Progenitor cell of endocrine pancreas (in vitro differentiated cells): Measurements from ENCODE around the gene PRDM7. TPM values are rescaled to one million over a fixed set of nuclear protein-coding genes. Genes with fewer than 3 reads are reported as not detected.
A peak's percentile ranks its signal among the peaks of the same experiment; 100 is the strongest.

Experiments
- DNase-seq: peaks from one replicate; pipeline ENCODE4 v3.0.0; 2021; ENCODE audit warnings: low spot score; ENCODE audit not compliant: unreplicated experiment
- H3K27ac Mint-ChIP-seq: 2 replicates; pipeline ENCODE4 v1.8.0; 2021; ENCODE audit warnings: mild to moderate bottlenecking, moderate library complexity, mixed read lengths
- H3K27me3 Mint-ChIP-seq: 2 replicates; pipeline ENCODE4 v1.8.0; 2021; ENCODE audit warnings: mixed read lengths
- H3K36me3 Mint-ChIP-seq: 2 replicates; pipeline ENCODE4 v1.8.0; 2022; ENCODE audit warnings: mixed read lengths; ENCODE audit not compliant: insufficient read depth
- H3K4me1 Mint-ChIP-seq: 2 replicates; pipeline ENCODE4 v1.8.0; 2021; ENCODE audit warnings: low read depth, mixed read lengths
- H3K4me3 Mint-ChIP-seq: 2 replicates; pipeline ENCODE4 v1.8.0; 2021; ENCODE audit warnings: low read depth, mild to moderate bottlenecking, moderate library complexity, mixed read lengths
- H3K9me3 Mint-ChIP-seq: 2 replicates; pipeline ENCODE4 v1.8.0; 2021; ENCODE audit warnings: low read depth, mixed read lengths
- CTCF ChIP-seq: fragments of 200-600 bp; sonication (generic); IDR thresholded peaks from one replicate; pipeline ENCODE4 v1.5.0; 2021; ENCODE audit warnings: antibody characterized with exemption, mild to moderate bottlenecking; ENCODE audit not compliant: unreplicated experiment
- total RNA-seq: library from RNA; stranded (reverse); gene quantifications from 2 replicates; pipeline ENCODE4 v1.2.1, GENCODE V29; 2021

PRDM7 gene
- total RNA-seq, 1 donor from 2014 or later = not detected

- peaks cover 8% of the 10 kb centered on the region for H3K4me1 Mint-ChIP-seq
- no peak for DNase-seq
- no peak for TF ChIP-seq CTCF
- no peaks in the 10 kb centered on the region for H3K36me3 Mint-ChIP-seq
- H3K9me3 Mint-ChIP-seq = no peaks in the 10 kb centered on the region
- peak overlapping the region; percentile 72 for H3K27ac Mint-ChIP-seq
- H3K27me3 Mint-ChIP-seq = peaks cover 42% of the 10 kb centered on the region
- no peak overlapping the region for H3K4me3 Mint-ChIP-seq
Observed at GRCh38 chr16:90081606-90081970, 4.5 kb upstream of the PRDM7 start.

GRCh38 chr16:90078579-90078895, 1.4 kb upstream of the PRDM7 start:
- Mint-ChIP-seq H3K27ac (no peak overlapping the region), H3K27me3 (peaks cover 61% of the 10 kb centered on the region), H3K4me3 (no peak overlapping the region), H3K9me3 (no peaks in the 10 kb centered on the region), H3K4me1 (peaks cover 8% of the 10 kb centered on the region), H3K36me3 (no peaks in the 10 kb centered on the region)
- DNase-seq = no peak
- no peak for TF ChIP-seq CTCF

GRCh38 chr16:90077757-90078578, 837 bp upstream of the PRDM7 start:
- no peak for TF ChIP-seq CTCF
- H3K27ac Mint-ChIP-seq = peak overlapping the region; percentile 39

GRCh38 chr16:90072442-90073105, 4.6 kb downstream of the PRDM7 start:
- H3K27ac Mint-ChIP-seq = no peak overlapping the region
- peaks cover 44% of the 10 kb centered on the region for H3K27me3 Mint-ChIP-seq
- no peak for DNase-seq
- peaks cover 9% of the 10 kb centered on the region for H3K9me3 Mint-ChIP-seq
- H3K4me1 Mint-ChIP-seq = peaks cover 4% of the 10 kb centered on the region
- no peak overlapping the region for H3K4me3 Mint-ChIP-seq
- no peaks in the 10 kb centered on the region for H3K36me3 Mint-ChIP-seq
- TF ChIP-seq CTCF = no peak

More at GRCh38 chr16:90077757-90078578, 837 bp upstream of the PRDM7 start:
- Mint-ChIP-seq H3K4me3 (peak overlapping the region; percentile 73), H3K36me3 (no peaks in the 10 kb centered on the region), H3K27me3 (peaks cover 61% of the 10 kb centered on the region), H3K4me1 (peaks cover 8% of the 10 kb centered on the region), H3K9me3 (no peaks in the 10 kb centered on the region)
- DNase-seq = no peak

- Mint-ChIP-seq H3K36me3 (no peaks in the 10 kb centered on the region), H3K27ac (no peak overlapping the region), H3K9me3 (peaks cover 9% of the 10 kb centered on the region), H3K4me1 (no peaks in the 10 kb centered on the region), H3K4me3 (no peak overlapping the region), H3K27me3 (peaks cover 29% of the 10 kb centered on the region)
- no peak for DNase-seq
- no peak for TF ChIP-seq CTCF
Observed at GRCh38 chr16:90070440-90070839, 6.7 kb downstream of the PRDM7 start.
